HG02943 (cell line): ENCODE results near the gene CLCNKA.
"Not testable (repeated sequence)": the region's sequence is repeated elsewhere in the genome, so short reads cannot be mapped to it uniquely, and the experiment has no call there.

ENCODE experiments used
- ATAC-seq: cut with Tn5 transposase; IDR thresholded peaks from one replicate; pipeline ENCODE4 v1.9.1; 2021; ENCODE audit warnings: mild to moderate bottlenecking, low read depth, moderate library complexity; ENCODE audit not compliant: unreplicated experiment

CLCNKA gene

DNA sequence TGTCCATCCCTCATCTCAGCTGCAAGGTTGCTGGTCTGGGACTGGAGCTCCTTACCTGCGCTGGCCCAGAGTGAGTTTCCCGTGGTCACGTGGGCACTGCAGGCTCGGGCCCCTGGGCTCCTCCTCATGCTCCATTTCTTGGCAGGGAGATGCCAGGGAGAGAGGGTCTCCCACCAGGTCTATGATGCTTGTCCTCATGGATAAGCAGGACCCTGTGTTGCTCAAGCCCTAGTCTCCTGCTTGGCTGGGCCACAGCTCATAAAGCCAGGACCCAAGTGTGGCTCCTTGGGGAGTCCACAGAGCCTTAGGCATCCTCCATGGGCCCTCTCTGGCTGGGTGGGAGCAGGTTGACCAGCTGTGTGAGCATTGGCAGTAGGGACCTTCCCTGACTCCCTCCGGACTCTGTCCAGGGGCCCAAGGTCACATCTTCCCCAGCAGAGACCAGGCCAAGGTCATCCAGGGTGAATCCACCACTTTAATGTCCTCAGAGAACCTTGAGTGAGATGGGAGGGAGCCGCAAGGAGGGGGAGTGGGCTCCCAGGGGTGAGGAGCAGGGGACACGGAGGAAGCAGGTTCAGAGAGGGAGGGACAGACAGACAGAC lies 35.6 kb downstream of the CLCNKA start:
- ATAC-seq = not testable (repeated sequence)

DNA sequence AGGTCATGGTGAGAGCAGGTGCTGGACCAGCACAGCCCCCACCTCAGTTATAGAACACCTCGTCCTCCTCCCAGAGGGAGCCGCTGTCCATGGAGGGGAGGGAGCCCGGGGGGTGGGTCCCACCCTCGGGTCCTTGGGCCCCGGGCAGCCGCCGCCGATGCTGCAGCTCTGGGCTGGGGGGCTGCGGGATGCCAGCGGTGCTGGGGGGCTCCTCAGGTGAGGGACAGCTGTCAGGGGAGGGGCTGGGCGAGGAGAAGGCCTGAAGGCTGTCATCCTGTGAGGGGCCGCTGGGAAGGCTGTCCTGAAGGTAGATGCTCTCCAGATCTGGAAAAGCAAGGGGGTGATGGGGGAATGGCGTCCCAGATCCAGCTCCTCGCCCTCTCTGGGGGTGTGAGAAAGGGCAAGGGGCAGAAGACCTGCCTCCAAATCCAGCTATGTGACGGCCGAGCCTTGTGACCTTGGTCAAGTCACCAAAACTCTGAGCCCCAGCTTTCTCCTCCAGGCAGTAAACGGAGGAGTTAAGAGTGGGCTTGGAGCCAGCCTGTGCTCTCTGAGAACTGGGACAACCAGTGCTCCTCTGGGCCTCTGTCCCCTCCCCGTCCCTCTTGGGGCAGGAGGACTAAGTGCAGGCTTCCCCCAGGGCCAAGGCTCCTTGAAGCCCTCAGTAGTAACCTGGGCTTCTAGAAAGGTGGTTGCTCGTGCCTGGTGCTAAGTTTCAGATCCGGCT lies 36.7 kb downstream of the CLCNKA start:
- ATAC-seq = not testable (repeated sequence)

DNA sequence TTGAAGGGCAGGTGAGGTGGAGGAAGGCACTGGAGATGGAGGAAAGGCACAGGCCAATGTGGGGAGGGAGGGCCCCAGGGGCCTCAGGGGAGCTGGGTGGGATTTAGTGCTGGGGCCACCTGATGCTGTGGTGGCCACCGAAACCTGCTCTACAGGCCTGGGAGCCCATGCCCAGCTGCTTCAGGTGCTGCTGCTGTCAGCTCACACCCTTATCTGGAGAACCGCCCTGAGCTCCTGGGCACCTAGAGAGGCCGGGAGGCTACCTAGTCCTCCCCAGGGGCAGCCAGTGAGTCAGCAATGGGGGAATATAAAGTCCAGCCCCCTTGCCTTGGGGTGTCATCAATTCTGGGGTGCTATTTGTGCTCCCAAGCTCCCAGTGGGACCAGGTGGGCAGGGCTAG lies 39.4 kb downstream of the CLCNKA start:
- no peak for ATAC-seq

DNA sequence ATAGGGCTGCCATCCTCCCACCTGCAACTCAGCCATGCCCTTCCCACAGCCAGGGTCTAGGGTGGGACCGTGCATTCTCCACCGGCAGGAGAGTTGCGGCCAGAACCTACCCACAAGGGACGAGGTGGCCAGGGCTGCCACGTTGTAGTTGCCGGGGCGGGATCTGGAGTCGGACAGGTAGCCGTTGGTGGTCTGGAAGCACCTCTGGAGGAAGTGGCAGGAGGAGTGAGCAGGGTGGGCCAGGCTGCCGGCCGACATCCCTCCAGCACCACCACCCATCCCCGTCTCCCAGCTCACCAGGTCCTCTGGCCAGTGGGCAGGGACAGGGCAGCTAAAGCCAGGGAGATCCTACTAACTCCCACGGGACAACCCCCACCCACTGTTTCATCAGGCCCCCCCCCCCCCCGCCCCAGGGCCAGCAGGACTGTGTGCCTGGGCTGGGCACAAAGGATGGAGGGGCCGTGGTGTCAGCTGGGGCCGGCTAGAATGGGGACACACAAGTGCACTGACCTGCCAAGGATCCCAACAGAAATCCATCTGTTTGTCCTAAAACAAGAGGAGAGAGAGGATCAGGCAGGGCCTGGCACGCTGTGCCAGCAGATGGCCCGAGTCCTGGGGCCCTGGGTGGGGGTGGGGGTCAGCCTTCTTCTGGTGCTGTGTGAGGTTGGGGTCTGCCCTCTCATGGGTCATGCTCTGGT lies 40.3 kb downstream of the CLCNKA start:
- not testable (repeated sequence) for ATAC-seq

DNA sequence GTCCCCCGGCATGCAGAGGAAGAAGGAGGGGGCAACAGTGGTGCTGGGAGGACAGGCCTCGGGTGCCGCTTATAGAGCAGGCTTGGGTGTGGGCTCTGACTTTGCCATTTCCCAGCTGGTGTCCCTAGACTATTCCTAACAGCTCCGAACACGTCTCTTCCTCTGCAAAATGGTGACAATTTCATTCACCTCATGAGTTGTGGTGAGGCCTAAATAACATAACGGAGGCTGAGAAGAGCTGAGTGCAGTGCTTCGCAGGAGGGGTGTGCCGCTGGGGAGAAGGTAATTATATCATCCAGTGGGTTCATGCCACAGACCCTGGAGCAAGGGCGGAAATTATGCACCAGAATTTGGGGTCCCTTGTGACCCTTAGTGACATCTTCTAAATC lies 40.8 kb downstream of the CLCNKA start:
- not testable (repeated sequence) for ATAC-seq

DNA sequence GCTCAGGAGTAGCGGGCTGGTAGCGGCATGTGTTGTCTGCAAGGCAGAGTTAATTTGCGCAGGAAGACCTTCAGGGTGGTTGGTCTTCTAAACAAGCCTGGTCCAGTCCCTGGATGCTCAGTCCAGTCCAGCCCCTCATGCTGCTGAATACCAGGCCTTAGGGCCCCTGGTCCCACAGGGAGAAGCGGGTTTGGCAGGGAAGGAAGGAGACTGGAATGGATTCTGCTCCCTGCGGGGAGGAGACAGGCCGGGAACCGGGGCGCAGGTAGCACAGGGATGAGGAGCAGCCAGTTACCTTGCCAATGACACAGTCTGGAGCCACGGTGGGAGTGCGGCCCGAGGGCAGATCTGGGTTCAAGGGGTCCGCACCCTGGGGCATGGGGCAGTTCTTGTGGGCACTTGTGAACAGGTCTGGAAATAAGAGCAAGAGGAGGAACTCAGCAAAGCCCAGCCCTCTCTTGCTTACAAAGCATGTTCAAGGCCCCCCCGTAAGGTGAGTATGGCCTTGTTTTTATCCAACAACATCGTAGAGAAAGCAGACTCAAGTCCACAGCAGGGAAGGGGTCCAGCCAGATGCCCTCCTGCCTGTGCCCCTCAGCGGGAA lies 41.5 kb downstream of the CLCNKA start:
- ATAC-seq = no peak

DNA sequence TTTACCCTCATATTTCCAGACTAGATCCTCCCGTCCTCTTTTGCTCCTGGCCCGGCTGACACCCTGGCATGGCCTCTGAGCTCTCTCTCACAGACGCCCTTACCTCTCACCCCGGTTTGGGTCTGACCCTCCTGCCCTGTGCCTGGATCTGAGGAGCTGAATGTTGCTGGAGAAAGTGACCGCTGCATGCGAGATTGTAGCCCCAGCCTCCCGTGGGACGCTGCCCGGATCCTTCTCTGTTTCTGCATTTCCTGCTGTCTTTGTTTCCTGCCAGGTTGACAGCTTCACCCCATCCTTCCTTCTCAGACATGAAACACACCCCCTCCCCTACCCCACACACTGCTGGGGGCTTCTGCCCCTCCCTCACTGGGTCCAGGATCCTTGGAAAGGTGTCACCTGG lies 42.1 kb downstream of the CLCNKA start:
- no peak for ATAC-seq

DNA sequence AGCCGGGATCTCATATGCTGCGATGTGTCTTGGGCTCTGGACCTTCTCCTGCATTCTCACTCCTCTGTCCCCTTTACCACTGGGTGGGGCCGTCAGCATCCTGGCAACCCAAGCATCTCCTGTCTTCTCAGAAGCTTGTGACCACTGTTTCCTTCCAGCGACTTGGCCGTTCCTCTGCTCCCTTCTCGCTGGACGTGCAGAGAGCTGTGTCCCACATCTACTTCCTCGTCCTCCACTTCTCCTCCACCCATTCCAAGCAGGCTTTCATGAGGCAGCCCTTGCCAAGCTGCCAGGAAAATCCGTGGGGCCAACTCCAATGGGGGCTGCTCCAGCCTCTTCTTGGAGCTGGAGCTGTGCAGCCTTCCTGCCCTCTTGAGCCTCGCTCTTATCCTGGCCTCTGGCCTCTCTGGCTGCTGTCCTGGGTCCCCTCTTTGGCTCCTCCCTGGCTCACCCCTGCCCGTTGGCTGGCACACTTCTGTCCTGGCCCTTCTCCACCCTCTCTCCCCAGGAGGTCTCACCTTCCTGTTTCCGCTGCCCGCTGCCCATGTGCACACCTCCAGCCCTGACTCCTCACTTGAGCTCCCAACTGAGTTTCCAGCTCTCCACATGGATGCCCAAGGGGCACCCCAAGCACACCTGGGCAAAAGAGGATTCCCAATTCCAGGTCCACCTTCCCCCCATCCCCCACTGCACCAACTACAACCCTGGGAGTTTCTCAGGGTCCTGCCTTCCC lies 42.9 kb downstream of the CLCNKA start:
- no peak for ATAC-seq

DNA sequence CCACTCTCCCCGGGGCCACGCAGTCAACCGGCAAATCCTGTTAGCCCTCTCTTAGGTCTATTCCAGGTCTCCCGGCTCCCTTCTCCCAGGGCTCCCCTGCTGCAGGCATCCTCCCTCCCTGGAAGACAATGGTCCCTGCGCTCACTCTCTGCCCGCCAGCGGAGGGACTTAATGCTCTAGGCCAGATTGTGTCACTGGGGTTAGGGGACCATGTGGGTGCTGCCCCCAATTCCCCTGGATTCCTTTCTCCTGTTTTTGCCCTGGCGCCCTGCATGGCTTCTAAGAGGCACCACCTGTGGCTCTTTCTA lies 43.4 kb downstream of the CLCNKA start:
- ATAC-seq = no peak

DNA sequence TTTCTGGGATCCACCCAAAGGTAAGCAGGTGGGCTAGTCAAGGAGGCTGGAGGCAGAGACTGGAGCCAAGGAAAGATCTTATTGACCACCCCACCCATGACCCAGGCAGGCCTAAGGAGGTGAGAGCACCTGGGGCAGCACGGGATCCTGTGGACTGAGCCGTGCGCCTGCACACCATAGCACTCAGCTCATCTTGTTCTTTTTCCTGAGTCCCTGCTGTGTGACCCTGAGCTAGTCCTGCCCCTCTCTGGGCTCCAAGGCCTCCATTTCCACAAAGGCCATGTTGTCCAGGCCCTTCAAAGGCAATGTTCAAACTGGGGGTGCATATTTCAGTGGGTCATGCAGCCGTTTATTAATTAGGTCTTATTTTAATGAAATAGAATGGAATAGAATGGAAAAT lies 44.4 kb downstream of the CLCNKA start:
- no peak for ATAC-seq

DNA sequence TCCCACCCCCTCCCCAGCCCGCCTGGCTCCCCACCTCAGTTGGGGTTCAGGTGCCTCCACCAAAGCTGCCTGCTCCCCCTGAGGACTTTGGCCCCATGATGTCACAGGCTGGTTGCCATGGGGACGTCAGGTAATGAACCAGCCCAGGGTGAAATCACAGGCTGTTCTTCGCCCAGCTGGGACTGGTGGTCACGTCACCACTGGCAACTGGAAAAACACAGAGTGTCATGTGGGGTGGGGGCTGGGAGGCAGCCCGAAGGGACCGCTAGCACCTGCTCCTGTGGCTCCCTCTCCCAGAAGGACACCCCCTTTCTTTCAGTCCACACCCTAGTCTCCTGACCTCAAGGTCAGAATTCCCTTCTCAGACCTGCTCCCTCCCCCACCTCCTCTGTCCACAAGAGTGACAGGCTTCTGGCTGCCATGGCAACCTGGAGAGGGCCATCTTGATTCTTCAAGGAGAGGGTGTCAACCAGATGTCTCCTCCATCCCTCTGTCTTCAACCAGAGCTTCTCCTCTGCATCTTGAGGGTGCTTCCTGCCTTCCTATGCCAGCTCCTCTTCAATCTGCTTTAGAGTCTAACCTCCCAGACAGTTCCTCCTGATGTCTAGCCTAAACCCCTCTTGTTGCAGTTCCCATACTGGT lies 45.4 kb downstream of the CLCNKA start:
- no peak for ATAC-seq

DNA sequence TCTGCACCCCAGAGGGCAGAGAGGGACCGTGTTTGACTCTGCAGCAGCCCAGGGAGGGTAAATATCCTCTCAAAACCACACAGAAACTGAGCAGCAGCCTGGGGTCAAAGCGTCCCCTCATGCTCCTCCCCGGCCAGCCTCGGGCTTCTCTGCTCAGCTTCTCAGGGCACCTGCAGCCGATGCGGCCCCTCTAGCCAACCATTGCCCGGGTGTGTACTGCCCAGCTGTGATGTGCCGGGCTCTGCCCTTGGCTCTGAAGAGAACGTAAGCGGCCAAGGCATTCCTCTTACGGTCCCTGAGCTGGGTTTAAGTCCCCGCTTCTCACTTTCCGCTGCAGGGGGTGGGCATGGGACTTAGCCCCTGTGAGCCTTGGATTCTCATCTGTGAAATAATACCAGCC lies 46.1 kb downstream of the CLCNKA start:
- no peak for ATAC-seq

DNA sequence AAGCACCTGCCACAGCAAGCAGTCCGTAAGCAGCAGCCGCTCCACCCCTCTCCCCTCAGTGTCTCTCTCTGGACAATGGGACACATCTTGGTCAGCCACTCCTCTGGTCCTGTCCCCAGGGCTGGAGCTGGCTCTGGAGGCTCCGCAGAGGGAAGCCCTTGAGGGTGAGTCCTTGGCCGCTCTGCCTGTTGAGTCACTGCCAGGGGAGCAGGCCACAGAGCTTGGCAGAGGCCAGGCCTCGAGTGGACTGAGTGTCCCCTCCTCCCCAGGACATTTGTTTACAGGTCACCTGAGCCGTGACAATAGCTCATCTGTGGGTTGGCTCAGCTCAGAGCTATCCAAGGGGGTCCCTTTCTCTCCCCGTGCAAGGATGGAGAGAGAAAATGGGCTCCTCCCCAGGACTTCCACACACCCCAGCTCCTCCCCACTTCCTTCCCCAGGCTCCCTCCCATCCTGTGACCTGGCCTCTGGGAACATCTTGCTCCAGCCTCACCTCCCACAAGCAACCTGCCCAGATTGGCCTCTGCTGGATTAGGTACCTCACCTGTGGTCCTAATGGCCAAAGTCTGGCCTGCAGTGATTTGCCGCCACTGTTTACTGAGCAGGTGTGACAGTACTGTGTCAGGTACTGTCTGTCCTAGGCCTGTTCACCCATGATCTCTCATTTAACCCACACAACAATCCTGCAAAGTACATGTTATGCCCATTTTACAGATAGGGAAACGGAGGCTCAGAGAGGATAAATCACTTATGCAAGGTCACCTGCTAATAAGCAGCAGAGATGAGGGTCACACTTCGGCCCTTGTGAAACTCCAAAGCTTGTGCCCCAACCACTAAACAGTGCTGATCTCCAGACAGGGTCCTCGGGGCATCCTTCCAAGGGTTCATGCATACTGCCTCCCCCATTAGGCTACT lies 46.8 kb downstream of the CLCNKA start:
- ATAC-seq = no peak

DNA sequence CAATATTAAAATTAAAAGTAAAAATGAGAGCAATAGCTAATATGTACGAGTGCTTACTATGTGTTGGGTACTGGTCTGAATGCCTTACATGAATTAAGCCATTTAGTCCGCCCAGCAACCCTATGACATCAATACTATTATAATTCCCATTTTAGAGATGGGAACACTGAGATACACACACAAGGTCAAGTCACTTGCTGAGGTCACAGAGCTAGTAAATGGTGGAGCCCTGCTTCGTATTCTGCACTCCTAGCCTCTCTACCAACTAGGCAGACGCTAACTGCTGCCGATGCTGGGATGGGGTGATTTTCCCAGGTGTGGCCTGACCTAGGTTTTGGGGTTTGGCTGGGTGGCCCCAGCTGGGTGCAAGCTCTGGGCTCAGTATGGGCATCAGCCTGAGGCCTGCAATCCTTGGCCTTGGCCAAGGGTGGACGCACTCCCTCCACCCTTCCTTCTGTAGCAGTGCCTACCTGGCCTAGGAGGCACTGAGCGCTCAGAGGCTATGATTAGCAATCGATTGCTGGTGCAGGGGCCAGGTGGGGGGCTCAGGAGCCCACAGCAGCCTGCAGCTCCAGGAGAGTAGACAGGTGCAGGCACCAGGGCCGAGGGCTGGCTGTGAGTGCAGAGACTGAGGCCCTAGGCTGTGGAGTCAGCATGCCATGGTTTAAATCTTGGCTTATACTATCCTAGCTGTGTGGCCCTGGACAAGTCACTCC lies 49.0 kb downstream of the CLCNKA start:
- no peak for ATAC-seq

DNA sequence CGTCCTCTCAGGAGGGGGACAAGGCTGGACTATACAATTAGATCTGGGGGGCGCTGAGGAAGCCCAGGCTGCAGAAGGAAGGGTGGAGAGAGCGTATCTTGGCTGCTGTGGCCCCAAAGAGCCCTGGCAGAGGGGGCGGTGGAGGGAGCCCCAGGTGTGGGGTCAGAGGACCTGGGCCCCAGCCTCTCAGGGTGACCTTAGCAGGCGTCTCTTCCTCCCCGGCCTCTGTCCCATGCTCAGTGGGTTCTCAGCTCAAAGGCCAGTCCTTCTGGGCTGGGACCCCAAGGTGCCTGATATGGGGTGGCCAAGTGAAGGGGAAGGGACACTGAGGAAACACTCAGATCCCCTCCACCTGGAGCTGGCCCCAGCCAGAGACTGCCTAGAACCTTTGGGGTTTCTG lies 49.8 kb downstream of the CLCNKA start:
- ATAC-seq = no peak

DNA sequence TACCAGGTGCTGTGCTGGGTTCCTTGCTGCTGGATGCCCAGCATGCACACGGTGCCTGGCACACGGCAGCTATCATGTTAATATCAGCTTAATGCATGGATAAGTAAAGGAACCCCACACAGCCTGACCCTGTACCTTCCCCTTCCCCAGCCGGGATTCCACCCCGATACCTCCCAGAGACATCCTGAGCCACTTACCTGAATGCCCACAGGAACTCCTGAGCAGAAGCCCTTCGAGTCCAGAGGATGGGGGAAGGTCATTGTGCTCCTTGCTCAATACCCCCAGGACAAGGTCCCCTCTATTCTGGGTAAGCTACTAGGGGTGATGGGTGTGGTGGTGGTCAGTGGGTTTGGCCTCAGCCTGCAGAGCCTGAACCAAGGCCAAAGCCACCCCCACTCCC lies 50.3 kb downstream of the CLCNKA start:
- no peak for ATAC-seq

DNA sequence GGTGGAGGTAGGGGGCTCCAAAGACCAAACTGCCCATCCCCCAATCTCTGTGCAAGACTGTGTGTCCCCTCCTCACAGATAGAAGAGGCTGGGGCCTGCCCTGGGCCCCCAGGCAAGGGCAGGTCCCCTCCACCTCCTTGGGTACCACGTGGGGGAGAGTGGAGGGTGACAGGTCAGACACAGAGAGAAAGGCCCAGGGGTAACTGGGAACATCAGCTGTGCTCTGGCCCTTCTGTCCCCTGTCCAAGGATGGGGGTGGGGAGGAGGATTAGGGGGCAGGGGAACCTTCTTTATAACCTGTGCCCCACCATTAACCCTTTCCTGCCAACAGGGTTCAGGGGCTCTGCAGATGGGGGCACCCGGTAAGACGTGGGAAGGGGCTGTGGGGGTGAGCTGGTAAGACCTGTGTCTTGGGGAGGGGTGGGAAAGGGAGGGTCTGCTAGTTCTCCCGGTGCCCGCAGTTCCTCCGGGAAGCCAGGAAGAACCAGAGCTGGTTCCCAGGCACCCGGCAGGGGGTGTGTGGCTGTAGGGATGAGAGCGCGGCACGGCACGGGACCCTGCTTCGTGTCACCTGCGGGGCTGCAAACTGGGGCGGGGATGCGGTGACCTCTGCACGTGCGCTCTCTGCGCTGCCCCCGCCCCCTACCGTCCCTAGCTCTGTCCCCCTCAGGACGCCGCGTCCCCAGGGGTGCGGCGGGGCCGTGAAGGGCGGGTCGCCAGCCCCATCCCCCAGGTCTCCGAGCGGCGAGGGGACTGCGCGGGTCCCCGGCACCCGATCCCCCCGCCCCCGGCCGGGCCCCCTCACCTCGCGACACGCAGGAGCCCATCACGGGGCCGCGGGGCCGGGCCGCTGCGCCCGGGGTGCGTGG lies 51.0 kb downstream of the CLCNKA start:
- no peak for ATAC-seq
